K562 (cell line): ENCODE results near the gene DEDD. TPM values are rescaled to one million over a fixed set of nuclear protein-coding genes. Genes with fewer than 3 reads are reported as not detected.

Source experiments
- BRD4 ChIP-seq: fragments of 200-600 bp; sonication (generic); IDR thresholded peaks from 2 replicates; pipeline ENCODE4 v1.6.1; 2017; ENCODE audit warnings: inconsistent platforms
- CCAR2 ChIP-seq: fragments of 200-400 bp; formaldehyde crosslinking; IDR thresholded peaks from 2 replicates; pipeline ENCODE4 v1.6.1; 2017; ENCODE audit warnings: mild to moderate bottlenecking, low read depth, low read length
- ELF2 ChIP-seq: fragments of 250-450 bp; sonication (Bioruptor Pico); IDR thresholded peaks from 2 replicates; pipeline ENCODE4 v1.5.0; 2021; ENCODE audit warnings: mild to moderate bottlenecking
- GATAD2A ChIP-seq: fragments of 450-650 bp; IDR thresholded peaks from 2 replicates; pipeline ENCODE4 v1.6.1; 2017
- NCOA4 ChIP-seq: fragments of 450-650 bp; IDR thresholded peaks from 2 replicates; pipeline ENCODE4 v1.6.1; 2018; ENCODE audit warnings: mild to moderate bottlenecking; ENCODE audit not compliant: partially characterized antibody
- RCOR1 ChIP-seq, 2 experiments: IDR thresholded peaks; 2 replicates each; pipeline ENCODE4 v1.6.1; 2012; ENCODE audit warnings: low read depth in 2 of 2, low read length in 2 of 2, borderline replicate concordance in 1 of 2, improper control_type of control experiment in 1 of 2
- RHOXF2B ChIP-seq: fragments of 250-450 bp; sonication (Bioruptor Pico); conservative IDR thresholded peaks from 2 replicates; pipeline ENCODE4 v1.5.1; 2021
- SIN3B ChIP-seq: fragments of 450-650 bp; IDR thresholded peaks from 2 replicates; pipeline ENCODE4 v1.6.1; 2017; ENCODE audit warnings: low read depth, mild to moderate bottlenecking, moderate library complexity
- SMAD1 ChIP-seq: fragments of 150-350 bp; IDR thresholded peaks from 2 replicates; pipeline ENCODE4 v1.6.1; 2014; ENCODE audit warnings: low read length, low read depth; ENCODE audit not compliant: partially characterized antibody
- SMAD3 ChIP-seq: fragments of 450-650 bp; formaldehyde crosslinking; conservative IDR thresholded peaks from 2 replicates; pipeline ENCODE4 v1.4.0; 2020; ENCODE audit warnings: mild to moderate bottlenecking
- SMARCE1 ChIP-seq: fragments of 450-650 bp; IDR thresholded peaks from 2 replicates; pipeline ENCODE4 v1.7.1; 2016; ENCODE audit warnings: mild to moderate bottlenecking
- SNIP1 ChIP-seq: fragments of 450-650 bp; IDR thresholded peaks from 2 replicates; pipeline ENCODE4 v1.7.1; 2017; ENCODE audit warnings: low read depth, mild to moderate bottlenecking
- SNRNP70 ChIP-seq: fragments of 200-400 bp; formaldehyde crosslinking; optimal IDR thresholded peaks from 2 replicates; pipeline ENCODE3; 2017; ENCODE audit warnings: low read depth, low read length
- SRSF7 ChIP-seq: fragments of 200-400 bp; formaldehyde crosslinking; optimal IDR thresholded peaks from 2 replicates; pipeline ENCODE3; 2017; ENCODE audit warnings: mild to moderate bottlenecking, low read depth, low read length
- TCF7L2 ChIP-seq: fragments of 150-350 bp; IDR thresholded peaks from 2 replicates; pipeline ENCODE4 v1.6.1; 2016; ENCODE audit warnings: low read depth, mild to moderate bottlenecking, low read length, moderate library complexity
- WHSC1 ChIP-seq: IDR thresholded peaks from one replicate; pipeline ENCODE4 v1.6.1; 2012; ENCODE audit warnings: low read length, control low read depth, inconsistent platforms
- YBX1 ChIP-seq: fragments of 450-650 bp; IDR thresholded peaks from 2 replicates; pipeline ENCODE4 v1.7.1; 2016; ENCODE audit warnings: mild to moderate bottlenecking
- ZBED1 ChIP-seq: IDR thresholded peaks from 2 replicates; pipeline ENCODE4 v1.6.1; 2014
- ZBTB1 ChIP-seq: sonication (generic); formaldehyde crosslinking; IDR thresholded peaks from 2 replicates; pipeline ENCODE4 v1.8.1; 2023; ENCODE audit warnings: missing genetic modification reagents, low read depth, mild to moderate bottlenecking, borderline replicate concordance
- ZBTB7A ChIP-seq: IDR thresholded peaks from 2 replicates; pipeline ENCODE4 v1.6.1; 2011; ENCODE audit warnings: low read depth, mild to moderate bottlenecking, low read length, moderate library complexity, borderline replicate concordance; ENCODE audit not compliant: control insufficient read depth
- polyA plus RNA-seq, 8 experiments: library from polyadenylated mRNA; depleted of rRNA in 4 of 8; stranded (reverse) in 5 of 8; unstranded in 3 of 8; fragments of >200 nt; fragmentation: Nextera tagmentation in 2 of 8; fragmentation: Illumina TruSeq in 1 of 8; extraction: Ambion mirVana in 2 of 8; extraction: Trizol in 1 of 8; gene quantifications; 2 replicates each; pipeline versions ENCODE4 v1.2.1 to v1.2.3, GENCODE V29; 2011 to 2014; ENCODE audit warnings: inconsistent platforms in 1 of 8, missing spikeins in 1 of 8
- total RNA-seq, 7 experiments: library from RNA; depleted of rRNA in 6 of 7; stranded (reverse); fragments of >200 nt in 6 of 7; fragmentation: Illumina TruSeq in 2 of 7; extraction: Trizol in 2 of 7; gene quantifications; 2 replicates each; pipeline versions ENCODE4 v1.2.1 to v1.2.3, GENCODE V29; 2011 to 2021; ENCODE audit warnings: low replicate concordance in 1 of 7
- TF ChIP-seq, protein P1 (sequence below): sonication (generic); formaldehyde crosslinking; IDR thresholded peaks from 2 replicates; pipeline ENCODE4 v1.8.0; 2023; ENCODE audit warnings: mild to moderate bottlenecking, missing genetic modification reagents
- TF ChIP-seq, protein P2 (sequence below), 2 experiments: IDR thresholded peaks; 2 replicates each; pipeline ENCODE4 v1.6.1; 2011; ENCODE audit warnings: borderline replicate concordance in 1 of 2, control low read depth in 1 of 2, low read depth in 1 of 2, low read length in 1 of 2, mild to moderate bottlenecking in 1 of 2, mixed read lengths in 1 of 2, moderate library complexity in 1 of 2; ENCODE audit not compliant: insufficient read depth in 1 of 2, insufficient read length in 1 of 2, poor library complexity in 1 of 2, severe bottlenecking in 1 of 2; ENCODE audit errors: extremely low read depth in 1 of 2
- TF ChIP-seq, protein P3 (sequence below): fragments of 250-450 bp; sonication (Bioruptor Pico); IDR thresholded peaks from 2 replicates; pipeline ENCODE4 v1.5.0; 2020; ENCODE audit warnings: mild to moderate bottlenecking

DEDD gene
- total and polyA plus RNA-seq, 9 of the 15 experiments (the other 6 are each of a cell fraction or from before 2014, with no cell fraction given): 11.6 to 41.0 (median 16.8) TPM

DNA sequence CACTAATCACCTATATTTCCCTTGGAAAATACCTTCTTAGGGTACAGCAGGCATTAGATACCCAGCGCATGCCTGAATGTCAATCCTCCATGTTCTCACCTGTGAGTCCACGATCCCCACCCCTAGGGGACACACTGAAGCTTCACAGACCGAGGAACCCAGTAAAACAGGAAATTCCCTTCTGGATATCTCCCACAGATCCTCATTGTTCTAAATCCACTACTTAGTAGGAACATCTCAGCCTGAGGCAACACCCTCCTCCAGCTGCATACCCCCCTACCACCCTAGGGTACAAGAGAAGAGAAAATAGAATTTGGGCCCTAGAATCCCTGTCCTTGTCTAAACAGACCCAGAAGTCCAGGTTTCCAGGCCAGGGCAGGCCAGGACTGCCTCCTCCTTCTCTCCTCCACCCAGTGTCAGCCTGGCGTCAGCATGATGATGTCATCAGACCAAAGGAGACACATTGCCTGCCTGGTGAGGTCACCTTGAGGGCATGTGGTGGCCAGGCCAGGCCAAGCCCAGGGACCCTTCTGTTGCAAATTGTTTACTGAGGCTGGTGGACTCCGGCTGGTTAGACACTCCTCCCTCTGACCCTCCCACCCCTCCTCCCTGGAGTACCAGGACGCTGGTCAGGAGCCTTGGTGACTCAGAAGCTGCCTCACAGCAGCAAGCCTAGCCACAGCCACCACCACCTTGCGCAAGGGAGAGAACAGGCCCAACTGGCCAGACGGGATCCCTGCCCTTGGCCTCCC lies 49.3 kb downstream of the DEDD start (continued):
- TF ChIP-seq TCF7L2 (no peak), GATAD2A (no peak), SMARCE1 (peak; percentile 51; the same call in 1 of the 2 replicates), WHSC1 (no peak), ZBTB1 (CRISPR knock-in tag) (no peak), NCOA4 (no peak), SMAD1 (no peak), SIN3B (no peak), ZBED1 (no peak), RCOR1 (IDR thresholded peaks at IDR 0.05; ENCODE audit: borderline replicate concordance in 1 of 2, low read depth in 2 of 2, low read length in 2 of 2) (no peak), SNRNP70 (no peak), BRD4 (no peak), SRSF7 (no peak), YBX1 (no peak), CCAR2 (no peak), ELF2 (CRISPR knock-in tag) (no peak), SNIP1 (no peak), SMAD3 (no peak), ZBTB7A (peak; percentile 28; the same call in 1 of the 2 replicates), RHOXF2B (CRISPR knock-in tag) (no peak)
- TF ChIP-seq, protein P1, sequence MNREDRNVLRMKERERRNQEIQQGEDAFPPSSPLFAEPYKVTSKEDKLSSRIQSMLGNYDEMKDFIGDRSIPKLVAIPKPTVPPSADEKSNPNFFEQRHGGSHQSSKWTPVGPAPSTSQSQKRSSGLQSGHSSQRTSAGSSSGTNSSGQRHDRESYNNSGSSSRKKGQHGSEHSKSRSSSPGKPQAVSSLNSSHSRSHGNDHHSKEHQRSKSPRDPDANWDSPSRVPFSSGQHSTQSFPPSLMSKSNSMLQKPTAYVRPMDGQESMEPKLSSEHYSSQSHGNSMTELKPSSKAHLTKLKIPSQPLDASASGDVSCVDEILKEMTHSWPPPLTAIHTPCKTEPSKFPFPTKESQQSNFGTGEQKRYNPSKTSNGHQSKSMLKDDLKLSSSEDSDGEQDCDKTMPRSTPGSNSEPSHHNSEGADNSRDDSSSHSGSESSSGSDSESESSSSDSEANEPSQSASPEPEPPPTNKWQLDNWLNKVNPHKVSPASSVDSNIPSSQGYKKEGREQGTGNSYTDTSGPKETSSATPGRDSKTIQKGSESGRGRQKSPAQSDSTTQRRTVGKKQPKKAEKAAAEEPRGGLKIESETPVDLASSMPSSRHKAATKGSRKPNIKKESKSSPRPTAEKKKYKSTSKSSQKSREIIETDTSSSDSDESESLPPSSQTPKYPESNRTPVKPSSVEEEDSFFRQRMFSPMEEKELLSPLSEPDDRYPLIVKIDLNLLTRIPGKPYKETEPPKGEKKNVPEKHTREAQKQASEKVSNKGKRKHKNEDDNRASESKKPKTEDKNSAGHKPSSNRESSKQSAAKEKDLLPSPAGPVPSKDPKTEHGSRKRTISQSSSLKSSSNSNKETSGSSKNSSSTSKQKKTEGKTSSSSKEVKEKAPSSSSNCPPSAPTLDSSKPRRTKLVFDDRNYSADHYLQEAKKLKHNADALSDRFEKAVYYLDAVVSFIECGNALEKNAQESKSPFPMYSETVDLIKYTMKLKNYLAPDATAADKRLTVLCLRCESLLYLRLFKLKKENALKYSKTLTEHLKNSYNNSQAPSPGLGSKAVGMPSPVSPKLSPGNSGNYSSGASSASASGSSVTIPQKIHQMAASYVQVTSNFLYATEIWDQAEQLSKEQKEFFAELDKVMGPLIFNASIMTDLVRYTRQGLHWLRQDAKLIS (CRISPR knock-in tag): no peak
- TF ChIP-seq, protein P2, sequence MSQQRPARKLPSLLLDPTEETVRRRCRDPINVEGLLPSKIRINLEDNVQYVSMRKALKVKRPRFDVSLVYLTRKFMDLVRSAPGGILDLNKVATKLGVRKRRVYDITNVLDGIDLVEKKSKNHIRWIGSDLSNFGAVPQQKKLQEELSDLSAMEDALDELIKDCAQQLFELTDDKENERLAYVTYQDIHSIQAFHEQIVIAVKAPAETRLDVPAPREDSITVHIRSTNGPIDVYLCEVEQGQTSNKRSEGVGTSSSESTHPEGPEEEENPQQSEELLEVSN (IDR thresholded peaks at IDR 0.05; ENCODE audit: borderline replicate concordance in 1 of 2, extremely low read depth in 1 of 2, insufficient read depth in 1 of 2, insufficient read length in 1 of 2, low read depth in 1 of 2, low read length in 1 of 2, poor library complexity in 1 of 2, severe bottlenecking in 1 of 2): no peak
- TF ChIP-seq, protein P3, sequence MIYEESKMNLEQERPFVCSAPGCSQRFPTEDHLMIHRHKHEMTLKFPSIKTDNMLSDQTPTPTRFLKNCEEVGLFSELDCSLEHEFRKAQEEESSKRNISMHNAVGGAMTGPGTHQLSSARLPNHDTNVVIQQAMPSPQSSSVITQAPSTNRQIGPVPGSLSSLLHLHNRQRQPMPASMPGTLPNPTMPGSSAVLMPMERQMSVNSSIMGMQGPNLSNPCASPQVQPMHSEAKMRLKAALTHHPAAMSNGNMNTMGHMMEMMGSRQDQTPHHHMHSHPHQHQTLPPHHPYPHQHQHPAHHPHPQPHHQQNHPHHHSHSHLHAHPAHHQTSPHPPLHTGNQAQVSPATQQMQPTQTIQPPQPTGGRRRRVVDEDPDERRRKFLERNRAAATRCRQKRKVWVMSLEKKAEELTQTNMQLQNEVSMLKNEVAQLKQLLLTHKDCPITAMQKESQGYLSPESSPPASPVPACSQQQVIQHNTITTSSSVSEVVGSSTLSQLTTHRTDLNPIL (CRISPR knock-in tag): no peak
